Measurements from ENCODE around the gene C3orf85. TPM values are rescaled to one million over a fixed set of nuclear protein-coding genes. Genes with fewer than 3 reads are reported as not detected.

C3orf85 gene
- total RNA-seq, 4 donors from 2014 or later: not detected

DNA sequence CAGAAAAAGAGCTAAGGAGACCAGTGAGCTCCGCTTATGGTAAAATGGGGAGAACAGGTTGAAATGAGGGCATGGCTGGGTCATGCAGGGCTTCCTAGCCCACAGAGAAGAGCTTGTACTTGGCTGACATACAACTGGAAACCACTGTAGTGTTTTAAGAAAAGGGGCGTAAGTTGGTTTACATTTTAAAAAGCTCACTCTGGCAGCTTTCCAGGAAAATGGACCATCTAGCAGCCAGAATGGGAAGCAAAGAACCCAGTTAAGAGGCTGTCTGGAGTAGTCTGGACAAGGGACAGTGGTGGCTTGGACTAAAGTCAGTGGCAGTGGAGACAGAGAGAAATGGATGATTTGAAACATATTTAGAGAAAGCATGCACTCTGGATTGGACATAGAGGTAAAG, 20.5 kb upstream of the C3orf85 start:
- no peaks in the 10 kb centered on the region for H3K27me3 ChIP-seq
- TF ChIP-seq EP300 (IDR thresholded peaks at IDR 0.05) (no peak), POLR2A (IDR thresholded peaks at IDR 0.05) (no peak), POLR2AphosphoS5 (IDR thresholded peaks at IDR 0.05) (no peak)
- TF ChIP-seq, protein P1, sequence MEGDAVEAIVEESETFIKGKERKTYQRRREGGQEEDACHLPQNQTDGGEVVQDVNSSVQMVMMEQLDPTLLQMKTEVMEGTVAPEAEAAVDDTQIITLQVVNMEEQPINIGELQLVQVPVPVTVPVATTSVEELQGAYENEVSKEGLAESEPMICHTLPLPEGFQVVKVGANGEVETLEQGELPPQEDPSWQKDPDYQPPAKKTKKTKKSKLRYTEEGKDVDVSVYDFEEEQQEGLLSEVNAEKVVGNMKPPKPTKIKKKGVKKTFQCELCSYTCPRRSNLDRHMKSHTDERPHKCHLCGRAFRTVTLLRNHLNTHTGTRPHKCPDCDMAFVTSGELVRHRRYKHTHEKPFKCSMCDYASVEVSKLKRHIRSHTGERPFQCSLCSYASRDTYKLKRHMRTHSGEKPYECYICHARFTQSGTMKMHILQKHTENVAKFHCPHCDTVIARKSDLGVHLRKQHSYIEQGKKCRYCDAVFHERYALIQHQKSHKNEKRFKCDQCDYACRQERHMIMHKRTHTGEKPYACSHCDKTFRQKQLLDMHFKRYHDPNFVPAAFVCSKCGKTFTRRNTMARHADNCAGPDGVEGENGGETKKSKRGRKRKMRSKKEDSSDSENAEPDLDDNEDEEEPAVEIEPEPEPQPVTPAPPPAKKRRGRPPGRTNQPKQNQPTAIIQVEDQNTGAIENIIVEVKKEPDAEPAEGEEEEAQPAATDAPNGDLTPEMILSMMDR (IDR thresholded peaks at IDR 0.05): no peak
- H3K4me3 ChIP-seq: no peak overlapping the region
- H3K27ac ChIP-seq: no peak overlapping the region
- no peaks in the 10 kb centered on the region for H3K36me3 ChIP-seq
- WGBS, 2 donors (ENCODE audit: low coverage in 1 of 2): 50 to 100% methylated on average over 1 to 2 of the region's 2 CpGs
- H3K4me1 ChIP-seq: peaks cover 0 to 10% (median 0%) of the 10 kb centered on the region in 3 donors
- no peaks in the 10 kb centered on the region for H3K9me3 ChIP-seq
- ATAC-seq: no peak

DNA sequence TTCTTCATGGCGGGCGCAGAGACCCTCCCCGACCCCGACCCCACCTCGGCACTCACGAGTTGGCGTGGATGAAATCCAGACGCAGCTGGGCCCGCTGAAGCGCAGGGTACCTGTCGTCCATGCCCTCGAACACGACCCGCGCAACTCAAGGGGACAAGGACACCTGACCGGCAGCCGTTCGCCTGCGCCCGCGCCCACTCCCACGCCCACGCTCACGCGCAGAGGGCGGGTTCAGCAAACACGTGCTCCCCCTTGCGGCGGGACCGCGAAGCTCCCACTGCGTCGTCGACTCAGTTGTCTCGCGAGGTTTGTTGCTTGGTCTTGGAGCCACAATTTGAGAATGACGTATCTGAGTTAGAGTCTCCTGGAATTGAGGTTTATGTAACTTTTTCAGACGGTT, 18.6 kb upstream of the C3orf85 start, which contains the start of gene MORC1:
MORC1 (minus strand) TSS at position 196 of the 400 bp plus-strand sequence; CDS start at position 121, 75 bp downstream.
- H3K9me3 ChIP-seq: no peaks in the 10 kb centered on the region
- H3K27ac ChIP-seq: no peak within 1 kb of the TSS
- TF ChIP-seq POLR2AphosphoS5 (IDR thresholded peaks at IDR 0.05) (no peak), EP300 (IDR thresholded peaks at IDR 0.05) (no peak), POLR2A (IDR thresholded peaks at IDR 0.05) (no peak)
- TF ChIP-seq, protein P1 (IDR thresholded peaks at IDR 0.05): no peak
- WGBS, 2 donors (ENCODE audit: low coverage in 1 of 2): 63% methylated on average over 2 of the region's 38 CpGs; no CpG with 5 or more reads in 1 of the 2 donors
- H3K27me3 ChIP-seq: no peaks in the 10 kb centered on the region
- H3K4me1 ChIP-seq: peaks cover 0 to 10% (median 0%) of the 10 kb centered on the region in 3 donors
- ATAC-seq: no peak
- H3K36me3 ChIP-seq: no peaks in the 10 kb centered on the region
- H3K4me3 ChIP-seq: no peak within 1 kb of the TSS

DNA sequence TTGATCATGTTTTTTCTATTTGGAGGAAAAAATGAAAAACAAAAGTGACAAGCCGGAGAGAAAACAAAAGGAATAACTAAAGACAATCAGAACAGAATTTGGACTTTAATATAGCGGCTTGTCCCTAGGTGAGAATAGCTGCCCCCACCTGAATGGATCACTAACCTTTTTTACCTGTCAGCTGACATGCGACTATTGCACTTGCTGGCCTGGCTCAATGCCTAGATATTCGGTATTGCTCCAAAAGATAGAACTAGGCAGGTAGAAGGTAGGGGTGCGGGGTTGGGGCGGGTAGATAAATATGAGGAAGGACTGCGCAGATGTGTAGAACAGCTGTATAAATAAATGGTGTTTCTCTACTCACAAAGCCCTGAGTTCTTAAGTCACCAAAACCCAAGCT, 17.9 kb upstream of the C3orf85 start:
- Histone ChIP-seq H3K4me1 (peaks cover 0 to 10% (median 0%) of the 10 kb centered on the region in 3 donors), H3K36me3 (no peaks in the 10 kb centered on the region), H3K9me3 (no peaks in the 10 kb centered on the region), H3K27me3 (no peaks in the 10 kb centered on the region), H3K4me3 (no peak overlapping the region), H3K27ac (no peak overlapping the region)
- no peak for TF ChIP-seq POLR2AphosphoS5 (IDR thresholded peaks at IDR 0.05)
- TF ChIP-seq, protein P1 (IDR thresholded peaks at IDR 0.05): no peak
- TF ChIP-seq EP300 (IDR thresholded peaks at IDR 0.05): no peak
- 90 to 95% methylated on average over 5 to 6 of the region's 7 CpGs for WGBS, 2 donors (ENCODE audit: low coverage in 1 of 2)
- no peak for ATAC-seq

DNA sequence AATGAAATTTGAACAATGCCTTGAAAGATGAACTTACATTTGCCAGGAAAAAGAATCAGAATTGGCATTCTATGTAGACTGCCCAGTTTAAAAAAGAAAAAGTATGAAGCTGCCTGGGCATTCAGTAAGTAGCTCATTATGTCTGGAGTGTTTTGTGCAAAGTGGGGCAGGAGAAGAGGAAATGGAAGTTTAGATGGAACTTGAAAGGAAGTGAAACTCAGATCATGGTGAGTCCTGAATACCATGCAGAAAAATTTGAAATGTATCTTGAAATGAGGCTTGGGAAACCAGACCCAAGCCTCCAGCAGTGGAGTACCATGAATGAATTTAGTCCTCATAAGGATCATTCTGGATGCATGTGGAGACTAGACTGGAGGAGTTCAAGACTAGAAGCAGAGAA, 13.8 kb upstream of the C3orf85 start:
- no peaks in the 10 kb centered on the region for H3K4me1 ChIP-seq
- TF ChIP-seq POLR2AphosphoS5 (IDR thresholded peaks at IDR 0.05) (no peak), EP300 (IDR thresholded peaks at IDR 0.05) (no peak), POLR2A (IDR thresholded peaks at IDR 0.05) (no peak)
- TF ChIP-seq, protein P1 (IDR thresholded peaks at IDR 0.05): no peak
- no peak for ATAC-seq
- no peaks in the 10 kb centered on the region for H3K36me3 ChIP-seq
- no peaks in the 10 kb centered on the region for H3K27me3 ChIP-seq
- no peaks in the 10 kb centered on the region for H3K9me3 ChIP-seq
- H3K27ac ChIP-seq: no peak overlapping the region
- H3K4me3 ChIP-seq: no peak overlapping the region

DNA sequence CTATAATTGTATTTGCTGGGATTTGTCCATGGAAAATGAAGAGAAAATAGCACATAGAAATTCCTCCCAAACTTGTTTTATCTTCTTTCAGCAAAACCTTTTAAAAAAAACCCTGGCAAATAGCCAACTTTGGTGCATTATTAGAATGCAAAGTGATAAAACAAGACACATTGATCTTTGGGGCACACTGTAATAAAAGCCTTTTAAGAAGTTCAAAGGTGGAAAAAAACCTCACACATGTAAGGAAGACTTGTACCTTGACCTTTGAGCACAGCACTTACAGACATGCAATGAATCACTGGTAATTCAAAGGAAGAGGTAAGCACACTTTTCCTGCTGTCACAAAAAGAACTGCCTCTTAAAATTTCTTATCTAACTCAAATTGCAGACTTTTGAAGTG, 10.6 kb upstream of the C3orf85 start:
- no peak for ATAC-seq
- no peaks in the 10 kb centered on the region for H3K9me3 ChIP-seq
- H3K4me3 ChIP-seq: no peak overlapping the region
- no peaks in the 10 kb centered on the region for H3K36me3 ChIP-seq
- H3K4me1 ChIP-seq: no peaks in the 10 kb centered on the region
- H3K27ac ChIP-seq: no peak overlapping the region
- TF ChIP-seq EP300 (IDR thresholded peaks at IDR 0.05): no peak
- no peak for TF ChIP-seq POLR2A (IDR thresholded peaks at IDR 0.05)
- TF ChIP-seq, protein P1 (IDR thresholded peaks at IDR 0.05): no peak
- TF ChIP-seq POLR2AphosphoS5 (IDR thresholded peaks at IDR 0.05): no peak
- H3K27me3 ChIP-seq: no peaks in the 10 kb centered on the region
